Measurements from ENCODE around the gene SND1.

SND1 gene

DNA sequence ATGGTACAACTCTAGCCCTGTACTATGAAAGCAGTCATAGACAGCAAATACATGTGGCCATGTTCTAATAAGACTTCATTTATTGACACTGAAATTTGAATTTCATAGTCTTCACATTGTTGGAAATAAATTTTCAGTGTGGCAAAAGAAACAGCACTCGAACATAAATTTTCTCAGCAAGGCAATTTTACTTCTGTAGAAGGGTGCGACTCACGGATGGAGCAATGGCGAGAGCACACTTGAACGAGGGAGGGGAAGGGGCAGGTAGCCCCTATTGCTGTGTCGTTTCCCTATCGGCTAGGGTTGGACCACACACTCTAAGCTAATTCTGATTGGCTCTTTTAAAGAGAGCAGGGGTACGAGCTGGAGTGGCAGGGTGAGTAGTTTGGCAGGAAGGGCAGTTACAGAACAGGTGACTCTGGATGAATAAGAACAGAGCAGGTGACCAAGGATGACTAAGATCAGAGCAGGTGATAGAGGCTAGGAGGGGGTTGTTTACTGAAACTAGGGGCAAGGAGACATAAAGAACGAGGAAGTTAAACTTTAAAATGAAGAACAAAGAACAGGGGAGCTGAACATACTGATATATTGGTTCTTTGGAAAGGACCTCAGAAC, 327.2 kb downstream of the SND1 start:
- DNase-seq: no peak

DNA sequence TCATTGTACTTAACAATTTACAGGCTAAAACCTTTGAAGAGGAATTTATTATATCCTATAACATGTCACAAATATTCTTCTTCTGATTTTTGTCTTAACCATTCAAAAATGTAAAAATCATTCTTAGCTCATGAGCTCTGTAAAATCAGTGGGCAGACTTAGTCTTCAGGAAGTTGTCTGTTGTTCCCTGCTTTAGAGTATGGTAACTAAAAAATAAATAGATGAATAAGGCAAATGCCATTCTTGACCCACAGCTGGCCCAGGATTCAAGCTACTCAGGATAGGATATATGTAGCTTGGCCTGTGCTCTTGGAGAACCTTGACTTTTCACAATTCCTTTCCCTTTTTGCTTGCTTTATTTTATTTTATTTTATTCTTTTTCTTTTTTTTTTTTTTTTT, 327.7 kb downstream of the SND1 start:
- DNase-seq: no peak

DNA sequence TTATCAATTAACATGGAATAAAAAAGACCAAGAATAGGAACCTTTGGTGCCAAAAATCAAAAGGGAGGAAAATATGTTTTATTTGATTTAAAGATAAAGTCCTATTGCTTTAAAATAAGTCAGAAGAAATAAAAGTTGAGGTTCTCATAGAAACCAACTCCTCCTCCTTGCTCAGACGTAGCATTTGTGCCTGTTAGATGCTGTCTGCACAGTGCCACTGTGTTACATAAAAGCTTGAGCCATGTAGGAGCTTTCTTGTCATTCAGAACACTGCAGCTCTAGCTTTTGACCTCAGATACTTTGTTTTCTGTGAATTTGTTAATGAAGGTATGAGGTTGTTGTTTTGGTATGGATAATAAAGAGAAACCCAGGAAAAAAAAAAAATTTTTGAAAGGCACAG, 328.9 kb downstream of the SND1 start:
- no peak for DNase-seq

DNA sequence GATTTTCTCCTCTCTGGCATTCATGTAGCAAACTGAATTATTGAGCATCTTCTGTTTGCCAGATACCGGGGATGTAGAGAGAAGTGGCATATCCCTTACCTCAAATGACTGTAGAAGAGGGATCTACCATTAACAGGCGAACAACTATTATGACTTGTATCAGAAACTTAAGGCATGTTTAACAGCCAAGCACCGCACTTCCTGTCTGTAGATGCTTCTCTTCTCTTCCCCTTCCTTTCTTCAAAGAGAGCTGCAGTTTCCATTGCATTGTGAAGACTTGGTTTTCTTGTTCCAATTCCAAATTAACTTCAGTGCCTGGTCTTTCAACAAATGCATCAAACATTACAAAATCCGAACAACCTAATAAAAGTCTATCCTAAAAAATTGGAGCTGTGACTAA, 330.0 kb downstream of the SND1 start:
- DNase-seq: no peak

DNA sequence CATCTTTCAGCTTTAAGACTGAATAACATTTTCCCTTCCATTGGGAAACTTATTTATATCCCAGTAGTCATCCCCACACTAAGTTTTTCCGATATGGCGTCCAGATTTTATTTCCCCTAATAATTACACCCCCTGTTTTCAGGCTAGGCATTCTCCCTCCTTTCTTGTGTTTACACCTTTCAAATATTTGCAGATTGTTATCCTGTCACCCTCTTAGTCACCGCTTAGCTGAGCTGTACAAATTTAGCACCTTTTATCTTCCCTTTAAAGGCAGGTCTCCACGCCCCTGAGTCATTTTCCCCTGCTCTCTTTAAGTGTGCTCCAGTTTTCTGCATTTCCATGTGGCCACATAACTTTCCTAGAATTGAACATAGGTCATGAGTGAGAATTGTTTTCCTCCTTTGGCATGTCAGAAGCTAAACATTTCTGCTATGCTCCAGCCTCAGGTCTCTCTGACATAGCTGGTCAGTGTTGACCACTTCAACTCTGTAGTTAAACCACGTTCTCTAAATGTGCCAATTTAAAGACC, 331.9 kb downstream of the SND1 start:
- DNase-seq: no peak

DNA sequence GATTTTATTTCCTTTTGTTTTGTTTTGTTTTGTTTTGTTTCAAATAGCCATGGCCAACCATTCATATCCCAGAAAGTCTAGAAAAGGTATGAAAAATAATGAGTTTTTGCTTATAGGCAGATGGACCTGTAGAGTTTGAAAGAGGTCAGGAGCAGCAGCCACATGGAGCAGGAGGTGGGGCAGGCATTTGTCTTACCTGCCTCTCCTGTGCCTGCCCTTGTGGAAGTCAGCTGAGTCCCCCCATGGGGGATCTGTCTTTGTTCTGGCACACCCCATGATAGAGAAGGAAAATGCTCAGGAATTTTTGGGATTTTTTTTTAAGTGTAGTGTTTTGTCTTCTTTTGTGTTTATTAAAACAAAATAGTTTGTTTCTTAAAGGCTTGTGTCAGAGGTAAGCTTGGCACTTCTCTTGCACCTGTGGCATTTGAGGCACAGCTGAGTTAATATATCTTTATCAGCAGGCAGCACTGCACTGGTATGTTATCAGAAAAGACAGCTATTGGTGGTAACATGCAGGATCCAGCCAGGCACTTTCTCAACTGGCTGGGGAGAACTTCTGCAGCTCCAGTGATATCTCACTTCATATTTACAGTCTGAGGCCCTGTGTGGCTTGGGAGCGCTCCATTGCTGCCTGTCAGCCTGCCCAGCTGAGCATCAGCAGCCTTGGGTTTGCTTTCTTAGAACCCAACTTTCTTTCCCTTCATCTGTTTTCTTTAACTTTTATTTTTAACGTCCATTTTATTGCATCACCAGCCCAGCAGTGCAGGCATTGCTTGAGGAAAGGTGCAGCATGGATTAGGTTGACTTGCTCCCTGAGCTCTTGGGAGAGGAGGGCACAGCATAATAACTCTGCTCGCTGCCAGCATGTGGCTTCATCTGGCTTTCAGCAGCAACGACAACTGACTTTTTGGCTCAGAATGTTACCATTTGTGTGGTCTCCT, 334.9 kb downstream of the SND1 start:
- DNase-seq: no peak

DNA sequence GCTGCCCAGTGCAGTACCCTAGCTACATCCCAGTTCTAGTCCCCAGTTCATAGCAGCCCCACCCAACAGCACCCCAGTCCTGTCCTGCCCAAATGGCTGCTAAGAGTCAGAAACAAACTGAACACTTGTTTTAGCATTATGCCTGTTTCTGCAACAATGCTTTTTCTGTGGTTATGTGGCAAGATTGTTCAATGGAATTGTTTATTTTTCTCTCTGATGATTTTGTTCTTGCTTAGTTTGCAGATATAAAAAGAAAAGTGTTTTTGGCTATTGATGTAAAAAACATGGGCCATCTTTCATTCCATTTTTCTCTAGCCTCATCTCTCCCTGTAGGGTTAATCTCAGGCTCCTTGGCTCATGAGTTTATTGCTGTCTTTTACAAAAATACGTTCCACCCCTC, 336.8 kb downstream of the SND1 start:
- DNase-seq: no peak

DNA sequence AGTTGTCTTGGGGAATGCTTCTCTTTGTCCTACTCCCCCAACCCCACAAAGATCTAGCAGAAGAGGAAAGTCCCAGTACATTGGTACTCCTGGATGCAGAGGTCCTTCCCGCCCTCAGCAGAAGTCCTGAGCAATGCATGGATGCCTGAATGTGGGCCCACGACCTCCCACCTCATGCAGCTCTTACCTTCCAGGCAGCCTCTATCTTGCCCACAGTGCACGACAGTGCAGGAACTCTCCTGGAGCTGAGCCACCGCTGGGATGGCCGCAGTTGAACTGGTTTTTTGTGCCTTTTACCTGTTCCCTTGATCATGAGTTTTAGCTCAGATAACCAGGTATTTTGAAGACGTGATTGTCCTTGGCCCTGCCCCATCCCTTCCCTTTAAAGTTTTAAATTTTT, 341.3 kb downstream of the SND1 start:
- DNase-seq: no peak

DNA sequence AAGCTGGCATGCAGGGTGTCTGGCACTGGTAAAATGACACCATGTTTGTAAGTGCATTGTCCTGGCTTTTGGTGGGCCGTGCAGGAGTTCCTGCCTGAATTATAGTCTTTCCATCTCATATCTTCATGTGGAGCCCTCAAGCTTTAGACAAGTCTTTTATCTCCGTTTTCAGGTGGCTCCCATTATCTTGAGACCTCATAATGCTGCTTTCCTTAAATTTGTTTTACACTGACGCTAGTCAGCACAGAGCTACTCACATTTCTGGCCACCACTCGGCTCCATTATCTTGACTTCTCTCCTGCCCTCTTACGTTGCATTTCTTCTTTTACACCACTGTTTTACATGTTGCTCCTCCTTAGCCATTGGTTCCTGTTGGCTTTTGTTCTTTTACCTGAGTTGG, 342.0 kb downstream of the SND1 start:
- no peak for DNase-seq

DNA sequence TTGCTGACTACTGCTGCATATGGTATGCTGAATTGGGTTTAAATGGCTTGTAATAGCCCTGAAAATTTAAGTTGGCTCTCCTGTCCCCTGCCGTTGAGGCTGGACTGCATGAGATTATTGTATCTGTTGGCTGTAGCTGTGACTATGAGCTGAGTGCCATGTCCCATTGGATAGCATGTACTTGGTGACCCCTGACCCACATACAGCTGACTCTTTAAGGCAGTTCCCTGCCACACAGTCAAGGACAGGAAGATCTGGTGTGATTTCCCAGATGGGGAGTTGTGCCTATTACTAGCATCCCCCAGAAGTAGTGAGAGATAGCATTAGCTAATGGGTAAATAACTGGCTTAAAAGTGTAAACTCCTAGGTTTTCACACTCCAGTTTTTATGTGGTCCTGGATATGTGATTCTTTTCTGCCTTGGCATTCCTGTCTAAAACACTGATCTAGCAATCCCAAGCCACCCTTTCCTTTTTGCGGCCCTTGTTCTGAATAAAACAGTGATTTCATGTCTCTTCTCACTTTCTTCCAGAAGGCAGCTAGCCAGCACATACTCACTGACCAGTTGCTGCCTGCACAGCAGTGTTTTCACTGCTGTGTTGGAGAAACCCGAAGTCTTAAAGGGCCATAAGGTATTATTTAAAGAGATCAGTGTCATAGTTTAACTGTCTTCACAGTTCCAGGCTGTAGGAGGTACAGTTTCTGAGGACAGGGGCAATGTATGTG, 343.3 kb downstream of the SND1 start:
- DNase-seq: no peak

DNA sequence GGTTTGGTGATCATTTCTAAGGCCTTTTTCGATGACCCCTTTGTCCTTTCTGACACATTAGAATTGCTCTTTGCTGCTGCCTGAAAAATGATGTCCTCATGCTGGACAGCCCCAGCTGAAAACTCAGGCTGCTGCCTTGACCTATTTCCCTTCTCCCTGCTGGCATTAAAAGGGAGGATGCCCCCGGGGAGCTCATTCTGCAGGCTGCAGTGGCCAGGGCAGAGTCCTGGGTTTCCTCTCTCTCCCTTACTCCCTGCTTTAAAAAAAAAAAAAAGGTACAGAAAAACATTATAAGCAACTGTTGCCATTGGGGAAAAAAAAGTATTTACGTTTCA, 343.9 kb downstream of the SND1 start:
- DNase-seq: no peak

DNA sequence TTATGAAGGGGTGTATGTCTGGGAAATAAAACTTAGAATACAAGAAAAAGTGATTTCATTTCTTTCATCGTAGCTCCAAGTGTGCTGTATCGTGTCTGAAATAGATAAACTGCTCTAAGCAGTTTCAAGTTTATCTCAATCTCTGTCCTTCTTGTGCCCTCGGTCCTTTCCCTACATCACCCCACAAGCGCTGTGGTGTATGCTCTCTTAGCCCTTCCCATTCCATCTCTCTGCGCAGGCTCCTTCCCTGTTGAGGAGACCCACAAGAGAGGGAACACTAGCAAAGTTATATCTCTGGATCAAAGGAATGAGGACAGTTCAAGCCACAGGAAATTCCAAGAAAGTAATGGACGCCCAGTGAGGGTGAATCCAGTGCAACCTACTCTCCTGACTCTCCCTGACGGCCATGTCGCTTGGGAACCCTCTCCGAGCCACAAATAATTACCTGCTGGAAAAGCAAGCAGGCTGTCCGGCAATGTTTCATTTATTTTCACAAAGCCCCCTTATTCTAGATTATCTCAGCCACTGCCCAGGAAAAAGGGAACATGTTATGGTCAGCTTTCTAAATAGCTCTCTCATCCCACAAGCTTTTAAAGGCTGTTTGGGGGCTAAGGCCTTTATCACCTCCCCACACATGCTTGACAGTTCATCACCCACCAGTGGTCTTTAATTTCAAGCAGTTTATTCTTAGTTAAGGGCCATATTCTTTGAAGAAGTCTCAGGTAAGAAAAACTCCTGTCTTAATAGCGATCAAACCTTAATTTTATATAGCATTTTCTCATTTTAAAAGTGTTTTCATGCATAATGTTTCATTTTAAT, 344.5 kb downstream of the SND1 start:
- no peak for DNase-seq

DNA sequence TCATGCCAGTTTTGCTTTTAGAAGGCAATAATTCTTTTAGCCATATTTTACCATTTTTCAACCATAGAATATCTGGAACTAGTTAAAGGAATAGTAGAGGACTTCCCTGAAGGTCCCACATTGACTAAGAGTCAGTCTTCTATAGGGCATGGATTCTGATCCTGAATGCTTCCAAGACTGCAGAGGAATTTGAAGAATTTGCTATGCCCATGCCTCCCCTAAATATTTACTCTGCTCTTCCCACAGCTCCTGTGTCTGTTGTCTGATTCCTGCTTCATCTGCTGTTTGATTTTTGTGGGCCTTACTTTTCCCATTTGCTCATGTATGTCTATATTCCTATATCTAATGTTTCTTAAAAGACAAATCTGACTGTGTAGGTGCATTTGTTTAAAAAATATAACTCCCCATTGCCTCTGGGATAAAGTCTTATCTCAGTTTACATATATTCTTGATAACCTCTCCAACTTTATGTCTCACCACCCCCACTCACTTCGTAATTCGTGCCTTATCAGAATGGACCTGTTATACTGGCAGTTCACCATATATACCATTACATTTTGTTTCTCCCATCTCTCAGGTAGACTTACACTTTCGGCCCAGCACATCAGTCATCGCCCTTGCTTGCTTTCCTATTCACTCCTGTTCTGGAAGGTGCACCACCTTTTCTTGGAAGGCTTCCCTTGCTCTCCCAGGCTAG, 345.4 kb downstream of the SND1 start:
- no peak for DNase-seq

DNA sequence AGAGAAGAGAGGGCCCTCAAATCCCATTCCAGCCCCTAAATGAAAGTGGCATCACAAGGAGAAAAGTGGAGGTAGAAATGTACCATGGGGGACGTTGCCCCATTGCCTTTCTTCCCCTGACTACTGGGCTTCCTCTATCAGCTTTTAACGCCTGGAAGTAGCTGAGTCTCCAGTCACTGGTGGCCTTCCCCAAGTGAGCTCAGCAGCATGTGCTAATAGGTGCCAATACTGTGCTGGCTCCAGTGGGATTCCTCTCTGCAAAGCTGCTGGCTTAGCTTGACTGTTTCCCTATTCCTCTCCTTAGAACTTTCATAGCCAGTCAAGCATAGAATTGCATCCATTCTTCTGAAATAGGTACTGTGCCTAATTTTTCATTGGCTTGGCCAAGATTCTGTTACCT, 346.7 kb downstream of the SND1 start:
- no peak for DNase-seq

DNA sequence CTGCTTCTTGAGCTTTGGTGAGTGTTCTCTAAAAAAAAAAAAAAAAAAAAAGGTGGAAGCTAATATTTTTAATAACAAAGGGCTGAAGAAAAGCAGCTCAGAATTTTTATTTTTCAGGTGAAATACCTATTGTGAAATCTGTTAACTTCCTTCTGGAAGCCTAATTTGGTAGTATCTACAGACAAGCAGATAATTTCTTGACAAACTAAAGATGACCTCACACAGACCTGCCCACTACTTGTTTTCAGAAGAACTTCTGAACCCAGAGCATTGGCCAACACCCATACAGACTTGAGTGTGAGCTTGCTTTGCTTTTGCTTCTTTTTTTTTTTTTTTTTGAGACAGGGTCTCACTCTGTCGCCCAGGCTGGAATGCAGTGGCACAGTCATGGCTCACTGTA, 348.1 kb downstream of the SND1 start:
- DNase-seq: no peak

DNA sequence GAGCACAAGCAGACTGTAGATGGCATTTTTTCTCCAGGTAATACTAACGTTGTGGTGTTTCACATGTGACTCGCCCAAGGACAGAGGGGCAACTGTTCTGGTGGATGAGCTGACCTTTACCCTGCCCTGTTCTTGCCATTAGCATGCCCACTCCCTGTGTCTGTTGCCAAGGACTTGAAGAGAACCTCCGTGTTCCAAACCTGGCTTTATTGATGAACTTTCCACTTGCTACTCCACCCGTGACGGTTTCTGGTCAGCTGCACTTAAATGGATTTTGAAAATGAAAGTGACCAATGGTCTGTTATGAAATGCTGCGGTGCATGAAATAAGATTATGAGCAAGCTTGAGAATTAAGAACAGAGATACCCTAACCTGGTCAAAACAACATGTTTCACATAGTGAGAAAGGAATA, 348.9 kb downstream of the SND1 start:
- DNase-seq: no peak

DNA sequence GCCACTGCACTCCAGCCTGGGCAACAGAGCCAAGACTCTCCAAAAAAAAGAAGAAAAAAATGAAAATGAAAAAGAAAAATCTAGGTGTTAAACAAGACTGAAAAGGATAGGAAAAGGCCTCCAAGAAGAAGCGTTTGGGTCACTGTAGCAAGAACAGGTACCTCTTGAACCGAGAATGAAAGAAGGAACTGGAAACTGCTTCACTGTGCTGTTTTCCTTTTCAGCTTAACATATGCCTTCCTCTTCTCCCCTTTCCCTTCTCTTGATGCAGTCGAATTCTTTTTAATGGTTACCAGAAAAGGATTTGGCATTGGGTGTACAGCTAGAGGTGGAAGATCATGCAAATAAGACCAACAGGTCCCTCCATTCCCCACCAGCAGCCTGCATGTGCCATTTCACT, 351.2 kb downstream of the SND1 start:
- no peak for DNase-seq

DNA sequence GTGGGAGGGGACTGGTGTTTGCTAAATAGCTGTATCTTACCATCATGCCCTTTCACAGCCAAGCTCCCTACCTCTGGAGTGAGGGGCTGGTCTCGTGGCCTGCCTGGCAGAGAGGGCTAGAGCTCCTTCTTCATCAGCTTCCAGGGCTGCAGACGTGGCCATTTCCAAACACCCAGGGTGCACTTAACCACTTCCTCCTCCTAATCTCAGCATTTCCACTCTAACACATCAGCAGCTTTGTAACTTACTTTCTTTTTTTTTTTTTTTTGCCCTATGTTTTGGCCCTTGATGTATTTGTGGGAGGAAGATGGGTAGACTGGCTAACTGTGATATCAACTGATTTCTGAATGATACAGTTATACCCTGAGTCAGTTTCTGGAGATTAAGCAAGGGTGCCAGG, 351.8 kb downstream of the SND1 start:
- DNase-seq: no peak

DNA sequence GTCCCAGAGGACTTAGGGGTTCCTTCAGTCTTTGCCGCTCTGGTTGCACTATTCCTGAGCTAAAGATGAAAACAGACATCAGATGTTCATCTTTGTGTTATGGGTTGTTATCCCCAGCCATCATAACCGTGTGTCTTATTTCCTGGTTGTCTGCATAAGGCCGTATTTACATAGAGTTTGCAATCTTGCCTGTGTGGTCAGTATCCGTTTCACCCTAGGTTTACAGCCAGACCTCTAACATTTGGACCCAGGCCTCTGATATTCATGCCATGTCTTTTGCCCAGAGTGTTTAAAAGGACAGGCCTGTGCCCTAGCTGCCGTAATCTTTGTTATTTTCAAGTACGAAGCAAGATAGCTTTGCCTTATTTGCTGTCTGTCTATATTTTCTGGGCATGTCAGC, 352.6 kb downstream of the SND1 start:
- no peak for DNase-seq

DNA sequence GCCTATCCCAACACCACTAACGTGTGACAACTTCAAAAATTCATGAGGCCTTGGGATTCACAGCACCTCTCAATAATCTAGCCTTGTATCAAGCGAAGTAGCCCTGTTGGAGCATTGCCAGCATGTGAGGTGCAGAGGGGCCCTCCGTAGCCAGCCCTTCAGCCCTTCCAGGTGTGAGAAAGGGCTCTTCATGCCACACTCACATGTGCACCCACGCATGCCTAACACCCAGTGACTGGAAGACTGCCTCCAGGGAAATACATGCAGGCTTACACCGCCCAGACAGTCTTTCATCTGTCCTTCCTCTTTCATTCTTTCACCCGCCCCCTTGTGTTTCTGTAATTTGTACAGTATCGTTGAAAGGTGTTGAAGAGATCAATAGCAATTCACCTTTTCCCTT, 353.1 kb downstream of the SND1 start:
- DNase-seq: no peak

DNA sequence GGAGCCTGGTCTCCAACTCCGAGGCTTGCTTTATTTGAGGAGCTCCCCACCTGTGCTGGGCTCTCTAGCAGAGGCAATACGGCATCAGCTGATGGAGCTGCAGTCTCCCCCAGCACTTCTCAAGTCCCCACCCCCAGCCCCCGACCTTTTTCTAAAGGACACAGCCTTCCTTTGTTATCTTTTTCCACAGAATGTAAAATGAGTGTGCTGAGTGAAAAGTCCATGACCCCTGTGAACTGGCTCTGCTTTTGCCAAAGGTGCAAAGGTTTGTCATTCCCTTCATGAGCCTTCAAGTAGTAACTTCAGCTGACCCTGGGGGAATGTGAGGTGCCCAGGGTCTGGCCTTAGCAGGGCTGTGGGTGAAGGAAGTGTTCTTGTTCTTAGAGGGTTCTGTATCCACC, 353.8 kb downstream of the SND1 start:
- no peak for DNase-seq

DNA sequence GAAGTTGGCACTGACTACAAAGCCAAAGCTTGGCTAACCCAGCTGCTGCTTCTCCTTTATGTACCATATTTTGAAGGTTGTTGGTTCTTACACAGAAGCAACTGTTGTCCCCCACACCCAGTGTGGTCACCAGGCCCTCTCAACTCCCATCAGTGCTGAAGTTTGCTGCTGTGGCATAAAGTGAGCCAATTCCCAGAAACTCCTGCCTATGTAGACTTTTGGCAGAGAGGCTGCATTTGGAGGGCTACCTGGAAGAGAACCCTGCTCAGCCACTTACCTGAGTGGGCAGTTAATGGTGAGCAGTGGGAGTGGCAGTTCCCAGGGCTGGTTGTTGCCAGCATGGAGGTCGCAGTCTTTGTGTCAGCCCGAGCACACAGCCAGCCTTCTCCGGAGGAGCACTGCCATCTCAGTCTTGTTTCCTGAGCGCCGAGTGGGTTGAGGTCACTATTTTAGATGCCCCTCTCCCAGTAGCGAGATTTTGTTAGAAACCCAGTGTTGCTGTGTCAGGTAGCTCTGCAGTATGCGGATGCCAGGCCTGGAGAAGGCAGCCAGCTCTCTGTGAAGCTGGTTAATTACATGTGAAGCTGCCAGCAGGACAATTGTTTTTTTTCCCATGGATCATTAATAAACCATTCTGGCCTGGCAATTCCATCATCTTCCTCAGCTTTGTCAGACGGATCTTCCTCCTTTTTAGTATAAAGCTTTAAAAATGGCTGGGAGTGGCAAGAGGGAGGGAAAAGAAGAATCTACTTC, 354.7 kb downstream of the SND1 start:
- no peak for DNase-seq
